Endothelial cell of umbilical vein (primary cell): ENCODE data around the gene SSH2. TPM values are rescaled to one million over a fixed set of nuclear protein-coding genes. Genes with fewer than 3 reads are reported as not detected.

ENCODE experiments used
- BruUV-seq: library from RNA; stranded (reverse); fragments of 400-500 nt; replicated peaks from 2 replicates; lab custom pipeline; 2021; lab: Mats Ljungman, UMichigan
- CTCF ChIA-PET: fragments of 300-600, 350-600 bp; sonication (Branson Sonifier 250); formaldehyde crosslinking; loops from one replicate; lab custom pipeline; 2021; ENCODE audit warnings: antibody characterized with exemption, inconsistent platforms; lab: Charles Lee
- POLR2A ChIA-PET: fragments of 300-600, 350-600 bp; sonication (Branson Sonifier 250); formaldehyde crosslinking; loops from one replicate; lab custom pipeline; 2021; ENCODE audit warnings: antibody characterized with exemption, inconsistent platforms; lab: Charles Lee
- DNase-seq: peaks from one replicate; pipeline ENCODE4 v3.0.0-alpha.2; 2011; ENCODE audit warnings: low read depth, low spot score
- FAIRE-seq: peaks from 2 replicates; lab custom pipeline; 2011; peaks lifted over from hg19 to GRCh38; lab: Jason Lieb, UNC
- H2AFZ ChIP-seq: 2 replicates; pipeline ENCODE4 v1.6.0; 2012; ENCODE audit warnings: low read depth, low read length, control low read depth, inconsistent platforms
- H3K27ac ChIP-seq: 2 replicates; pipeline ENCODE4 v1.5.1; 2011; ENCODE audit warnings: low read depth, mild to moderate bottlenecking, control low read depth, low read length, moderate library complexity; ENCODE audit not compliant: insufficient read depth
- H3K27me3 ChIP-seq, 2 experiments: 2 replicates each; pipeline versions ENCODE4 v1.6.0 to v1.6.1; 2011; ENCODE audit warnings: low read length in 2 of 2, mixed read lengths in 1 of 2; ENCODE audit not compliant: control insufficient read depth in 2 of 2, insufficient read depth in 2 of 2
- H3K36me3 ChIP-seq, 2 experiments: 2 replicates in 1 of 2; 3 replicates in 1 of 2; pipeline ENCODE4 v1.5.1; 2011; ENCODE audit warnings: low read length in 2 of 2, mild to moderate bottlenecking in 1 of 2, moderate library complexity in 1 of 2; ENCODE audit not compliant: control insufficient read depth in 2 of 2, insufficient read depth in 2 of 2; ENCODE audit errors: extremely low read depth in 1 of 2
- H3K4me1 ChIP-seq: 3 replicates; pipeline ENCODE4 v1.5.1; 2011; ENCODE audit warnings: mild to moderate bottlenecking, low read length; ENCODE audit not compliant: control insufficient read depth, insufficient read depth; ENCODE audit errors: extremely low read depth
- H3K4me2 ChIP-seq: 2 replicates; pipeline ENCODE4 v1.6.1; 2011; ENCODE audit warnings: low read length, control low read depth, mixed read lengths; ENCODE audit not compliant: insufficient read depth
- H3K4me3 ChIP-seq, 3 experiments: fragments of 200-600 bp in 1 of 3; sonication (generic), shearing (Covaris generic) in 1 of 3; replicated peaks in 1 of 3; 2 replicates each; pipeline ENCODE4 v1.5.1; 2011 to 2016; ENCODE audit warnings: control low read depth in 3 of 3, low read length in 3 of 3, mild to moderate bottlenecking in 2 of 3, inconsistent platforms in 1 of 3, low read depth in 1 of 3, moderate library complexity in 1 of 3; ENCODE audit not compliant: insufficient read depth in 1 of 3
- H3K79me2 ChIP-seq: 2 replicates; pipeline ENCODE4 v1.6.0; 2012; ENCODE audit warnings: low read length, inconsistent platforms; ENCODE audit not compliant: control insufficient read depth, insufficient read depth
- H3K9ac ChIP-seq: replicated peaks from 2 replicates; pipeline ENCODE3; 2011; ENCODE audit warnings: low read length, control low read depth; ENCODE audit not compliant: insufficient read depth; ENCODE audit errors: extremely low read depth
- H3K9me1 ChIP-seq: replicated peaks from 3 replicates; pipeline ENCODE4 v1.6.0; 2011; ENCODE audit warnings: mild to moderate bottlenecking, low read length; ENCODE audit not compliant: control insufficient read depth, insufficient read depth; ENCODE audit errors: extremely low read depth
- H3K9me3 ChIP-seq: replicated peaks from 2 replicates; pipeline ENCODE4 v1.5.1; 2012; ENCODE audit warnings: low read length, inconsistent platforms; ENCODE audit not compliant: control insufficient read depth, insufficient read depth
- H4K20me1 ChIP-seq: replicated peaks from 2 replicates; pipeline ENCODE3; 2011; ENCODE audit warnings: mild to moderate bottlenecking, low read length; ENCODE audit not compliant: control insufficient read depth, insufficient read depth; ENCODE audit errors: extremely low read depth
- EZH2 ChIP-seq: IDR thresholded peaks from 2 replicates; pipeline ENCODE4 v1.6.1; 2012; ENCODE audit warnings: borderline replicate concordance, low read depth, mild to moderate bottlenecking, moderate library complexity, low read length, inconsistent platforms; ENCODE audit not compliant: severe bottlenecking
- FOS ChIP-seq: IDR thresholded peaks from 2 replicates; pipeline ENCODE4 v1.6.1; 2011; ENCODE audit warnings: mild to moderate bottlenecking, low read length, moderate library complexity, borderline replicate concordance; ENCODE audit not compliant: insufficient read depth
- GATA2 ChIP-seq: IDR thresholded peaks from 2 replicates; pipeline ENCODE4 v1.7.0; 2011; ENCODE audit warnings: low read depth, mild to moderate bottlenecking, moderate library complexity, mixed read lengths, low read length; ENCODE audit not compliant: insufficient read length, insufficient read depth
- JUN ChIP-seq: IDR thresholded peaks from 2 replicates; pipeline ENCODE4 v1.6.1; 2011; ENCODE audit warnings: borderline replicate concordance, low read depth; ENCODE audit not compliant: insufficient read length, insufficient read depth
- MYC ChIP-seq: IDR thresholded peaks from one replicate; pipeline ENCODE4 v1.6.1; 2011; ENCODE audit warnings: mild to moderate bottlenecking, low read depth, low read length
- POLR2A ChIP-seq: IDR thresholded peaks from 2 replicates; pipeline ENCODE4 v1.6.1; 2012; ENCODE audit warnings: low read depth, mild to moderate bottlenecking, control low read depth, low read length
- POLR2AphosphoS5 ChIP-seq: IDR thresholded peaks from 2 replicates; pipeline ENCODE4 v1.6.1; 2012; ENCODE audit warnings: low read depth, mild to moderate bottlenecking, control low read depth, low read length, moderate library complexity; ENCODE audit not compliant: insufficient read depth
- dilution Hi-C: fragments of 300-500 bp; cut with MboI; formaldehyde crosslinking; loops from one replicate; pipeline ENCODE4 v1.15.0; 2019; ENCODE audit warnings: low sequenced_read_pairs; ENCODE audit not compliant: extremely low pct_ligation_motif_present
- intact Hi-C: fragments of 100-400 bp; cut with micrococcal nuclease; formaldehyde crosslinking; loops from one replicate; pipeline ENCODE4 v1.10.0; 2022
- polyA plus RNA-seq, 4 experiments: library from polyadenylated mRNA; depleted of rRNA in 3 of 4; stranded (reverse) in 3 of 4; unstranded in 1 of 4; fragments of >200 nt; gene quantifications; 2 replicates each; pipeline versions ENCODE4 v1.2.1 to v1.2.3, GENCODE V29; 2011 to 2012; ENCODE audit warnings: missing spikeins in 1 of 4
- total RNA-seq: library from RNA; stranded (reverse); gene quantifications from 2 replicates; pipeline ENCODE4 v1.2.3, GENCODE V29; 2021
- TF ChIP-seq, protein P1 (sequence below), 2 donors: IDR thresholded peaks; 1 replicate in 1 of 2; 2 replicates in 1 of 2; pipeline ENCODE4 v1.5.1; 2011; ENCODE audit warnings: low read length in 2 of 2, mild to moderate bottlenecking in 2 of 2, moderate library complexity in 2 of 2, control low read depth in 1 of 2, inconsistent platforms in 1 of 2, low read depth in 1 of 2; ENCODE audit not compliant: insufficient read depth in 1 of 2; ENCODE audit errors: extremely low read depth in 1 of 2
- TF ChIP-seq, protein P2 (sequence below): IDR thresholded peaks from 2 replicates; pipeline ENCODE4 v1.6.1; 2011; ENCODE audit not compliant: insufficient read depth, insufficient read length

SSH2 gene
- total and polyA plus RNA-seq, 2 donors (not counting 3 experiments of a cell fraction or from before 2014, with no cell fraction given) = 24.6 to 60.9 TPM

DNA sequence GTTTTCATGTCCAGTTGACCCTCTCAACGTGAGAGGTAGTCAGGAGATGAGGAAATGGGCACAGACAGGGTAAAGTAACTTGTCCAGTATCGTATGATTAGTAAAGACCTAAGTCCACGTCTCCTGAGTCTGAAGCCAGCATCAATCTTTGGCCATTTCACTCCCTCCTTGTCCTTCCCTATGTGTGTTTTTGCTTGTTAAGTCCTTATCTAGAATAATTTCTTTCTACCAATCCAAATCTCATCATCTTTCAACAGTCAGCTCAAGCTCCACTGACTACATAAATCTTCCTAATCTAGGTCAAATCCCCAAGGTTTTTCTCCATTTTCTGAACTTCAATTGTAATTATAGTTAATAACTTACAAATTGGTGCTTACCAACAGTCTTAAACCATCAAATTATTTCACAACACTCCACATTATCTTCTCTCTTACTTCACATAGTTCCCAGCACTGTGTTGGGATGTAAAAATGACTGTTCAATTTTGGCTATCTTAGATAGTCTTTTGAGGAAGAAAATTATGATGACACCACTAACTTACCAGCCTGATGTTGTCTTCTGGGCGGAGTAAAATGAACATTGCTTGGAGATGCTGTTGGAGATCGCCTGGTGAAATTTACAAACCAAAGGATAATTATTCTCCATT, 235.0 kb downstream of the SSH2 start:
- H3K27me3 ChIP-seq = no peaks in the 10 kb centered on the region
- no TSS peak for BruUV-seq
- no peak overlapping the region for H3K4me2 ChIP-seq
- peaks cover 12% of the 10 kb centered on the region for H3K4me1 ChIP-seq
- no peaks in the 10 kb centered on the region for H3K9me1 ChIP-seq
- H3K4me3 ChIP-seq = no peak overlapping the region
- no peak overlapping the region for H3K27ac ChIP-seq
- no peaks in the 10 kb centered on the region for H3K79me2 ChIP-seq
- no peak overlapping the region for H2AFZ ChIP-seq
- no peak for FAIRE-seq
- H3K9me3 ChIP-seq = no peaks in the 10 kb centered on the region
- dilution Hi-C loops = no loop called here
- intact Hi-C loops = no loop called here
- peaks cover 0 to 4% of the 10 kb centered on the region in 2 experiments for H3K36me3 ChIP-seq
- POLR2A ChIA-PET = no interaction called here
- H3K9ac ChIP-seq = no peak overlapping the region
- no peaks in the 10 kb centered on the region for H4K20me1 ChIP-seq
- no peak for DNase-seq
- CTCF ChIA-PET = no interaction called here
- TF ChIP-seq FOS = no peak
- TF ChIP-seq JUN = no peak

DNA sequence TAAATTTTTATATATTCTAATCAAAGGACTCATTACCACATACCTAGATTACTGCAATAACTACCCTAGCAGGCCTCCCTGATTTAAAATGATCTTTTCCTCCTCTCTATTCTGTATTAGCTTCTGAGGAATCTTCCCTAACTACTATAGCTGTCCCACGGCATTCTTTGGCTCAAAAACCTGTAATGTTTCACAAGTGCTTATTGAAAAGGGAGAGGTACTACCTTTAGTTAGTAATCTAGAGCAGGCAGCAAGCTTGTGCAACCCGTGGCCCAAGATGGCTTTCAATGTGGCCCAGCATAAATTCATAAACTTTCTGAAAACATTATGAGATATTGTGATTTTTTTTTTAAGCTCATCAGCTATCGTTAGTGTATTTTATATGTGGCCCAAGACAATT, 236.3 kb downstream of the SSH2 start:
- no TSS peak for BruUV-seq
- H3K79me2 ChIP-seq = no peaks in the 10 kb centered on the region
- no peak overlapping the region for H2AFZ ChIP-seq
- no peaks in the 10 kb centered on the region for H3K27me3 ChIP-seq
- POLR2A ChIA-PET = no interaction called here
- TF ChIP-seq JUN = no peak
- TF ChIP-seq GATA2 = no peak
- no peak for TF ChIP-seq EZH2
- no peak for TF ChIP-seq MYC
- TF ChIP-seq, protein P1, sequence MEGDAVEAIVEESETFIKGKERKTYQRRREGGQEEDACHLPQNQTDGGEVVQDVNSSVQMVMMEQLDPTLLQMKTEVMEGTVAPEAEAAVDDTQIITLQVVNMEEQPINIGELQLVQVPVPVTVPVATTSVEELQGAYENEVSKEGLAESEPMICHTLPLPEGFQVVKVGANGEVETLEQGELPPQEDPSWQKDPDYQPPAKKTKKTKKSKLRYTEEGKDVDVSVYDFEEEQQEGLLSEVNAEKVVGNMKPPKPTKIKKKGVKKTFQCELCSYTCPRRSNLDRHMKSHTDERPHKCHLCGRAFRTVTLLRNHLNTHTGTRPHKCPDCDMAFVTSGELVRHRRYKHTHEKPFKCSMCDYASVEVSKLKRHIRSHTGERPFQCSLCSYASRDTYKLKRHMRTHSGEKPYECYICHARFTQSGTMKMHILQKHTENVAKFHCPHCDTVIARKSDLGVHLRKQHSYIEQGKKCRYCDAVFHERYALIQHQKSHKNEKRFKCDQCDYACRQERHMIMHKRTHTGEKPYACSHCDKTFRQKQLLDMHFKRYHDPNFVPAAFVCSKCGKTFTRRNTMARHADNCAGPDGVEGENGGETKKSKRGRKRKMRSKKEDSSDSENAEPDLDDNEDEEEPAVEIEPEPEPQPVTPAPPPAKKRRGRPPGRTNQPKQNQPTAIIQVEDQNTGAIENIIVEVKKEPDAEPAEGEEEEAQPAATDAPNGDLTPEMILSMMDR (IDR thresholded peaks at IDR 0.05; ENCODE audit: extremely low read depth in 1 of 2, insufficient read depth in 1 of 2, low read depth in 1 of 2, low read length in 2 of 2) = no peak
- TF ChIP-seq POLR2AphosphoS5 = no peak
- TF ChIP-seq, protein P2, sequence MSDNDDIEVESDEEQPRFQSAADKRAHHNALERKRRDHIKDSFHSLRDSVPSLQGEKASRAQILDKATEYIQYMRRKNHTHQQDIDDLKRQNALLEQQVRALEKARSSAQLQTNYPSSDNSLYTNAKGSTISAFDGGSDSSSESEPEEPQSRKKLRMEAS = no peak
- TF ChIP-seq FOS = no peak
- no peak for TF ChIP-seq POLR2A
- peaks cover 12% of the 10 kb centered on the region for H3K4me1 ChIP-seq
- intact Hi-C loops = no loop called here
- CTCF ChIA-PET = interaction anchor here (1.4 kb wide), 1 partner anchor 85 kb away, joined by 7 read pairs; no protein-coding TSS in a partner anchor
- no peaks in the 10 kb centered on the region for H4K20me1 ChIP-seq
- no peaks in the 10 kb centered on the region for H3K9me3 ChIP-seq
- peaks cover 0 to 3% of the 10 kb centered on the region in 2 experiments for H3K36me3 ChIP-seq
- no peaks in the 10 kb centered on the region for H3K9me1 ChIP-seq
- no peak overlapping the region for H3K9ac ChIP-seq
- DNase-seq = no peak
- FAIRE-seq = no peak
- H3K4me2 ChIP-seq = no peak overlapping the region
- no peak overlapping the region for H3K4me3 ChIP-seq
- dilution Hi-C loops = no loop called here
- H3K27ac ChIP-seq = no peak overlapping the region
